Skin epidermis (tissue), 12 donors: ENCODE measurements around the gene SOX6.
"Not testable (repeated sequence)": the region's sequence is repeated elsewhere in the genome, so short reads cannot be mapped to it uniquely, and the experiment has no call there.

Source experiments
- H3K27ac ChIP-seq, 21 experiments: fragments of 200-600 bp; sonication (generic) in 11 of 21; one replicate each; pipeline ENCODE4 v1.5.0; 2020; ENCODE audit warnings: mild to moderate bottlenecking in 3 of 21, inconsistent platforms in 2 of 21, moderate library complexity in 2 of 21
- H3K4me3 ChIP-seq, 7 experiments: fragments of 200-600 bp; sonication (generic) in 2 of 7; one replicate each; pipeline ENCODE4 v1.5.0; 2020; ENCODE audit warnings: inconsistent platforms in 2 of 7, mild to moderate bottlenecking in 2 of 7, moderate library complexity in 1 of 7

The SOX6 gene

DNA sequence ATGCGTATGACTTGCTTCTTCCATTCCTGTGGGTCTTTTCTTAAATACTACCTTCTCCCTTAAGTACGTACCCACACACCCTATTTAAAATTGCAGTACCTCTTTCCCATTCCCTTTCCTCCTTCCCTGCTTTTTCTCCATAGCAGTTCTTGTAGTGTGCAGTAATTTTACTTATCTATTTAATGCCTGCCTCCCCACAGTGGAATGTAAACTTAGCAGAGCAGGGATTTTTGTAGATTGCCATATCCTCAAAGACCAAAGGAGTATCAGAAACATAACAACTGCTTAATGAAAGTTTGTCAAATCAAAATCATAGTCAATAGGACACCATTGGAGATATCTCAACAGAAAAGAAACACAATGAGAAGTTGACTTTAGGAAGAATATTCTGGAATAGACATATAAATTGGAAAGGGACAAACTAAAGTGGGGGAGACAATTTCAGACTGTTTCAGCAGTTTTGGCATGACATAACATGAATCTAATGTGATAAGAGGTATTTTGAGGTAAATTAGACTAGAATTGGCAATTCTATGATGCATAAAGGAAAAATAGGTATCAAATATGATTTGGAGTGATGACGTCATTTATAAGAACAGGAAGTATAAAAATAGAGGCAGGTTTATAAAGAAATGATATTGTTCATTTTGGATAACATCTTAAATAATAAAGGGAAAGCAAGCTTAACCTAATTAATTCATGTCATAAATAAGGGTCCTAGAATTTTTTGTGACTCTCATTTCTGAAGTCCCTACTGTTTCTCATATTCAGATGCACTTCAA lies 188.4 kb downstream of the SOX6 start:
- Histone ChIP-seq H3K27ac (no peak overlapping the region), H3K4me3 (no peak overlapping the region)

DNA sequence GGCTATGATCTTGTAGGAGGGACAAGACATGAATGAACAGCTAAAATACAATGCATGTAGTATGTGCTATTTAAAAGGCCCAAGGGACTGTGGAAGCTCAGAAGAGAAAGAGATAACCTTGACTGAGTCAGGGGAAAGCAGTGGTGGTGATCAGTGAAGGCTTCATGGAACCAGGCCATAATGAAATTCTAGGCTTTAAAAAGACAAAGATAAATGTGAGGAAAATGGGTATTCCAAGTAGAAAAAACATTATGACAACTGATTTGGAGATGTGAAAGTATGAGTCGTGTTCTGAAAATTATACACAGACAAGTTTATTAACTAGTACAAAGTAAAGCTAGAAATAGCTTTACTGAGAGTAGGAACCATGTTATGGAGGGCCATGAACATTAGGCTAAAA lies 189.8 kb downstream of the SOX6 start:
- Histone ChIP-seq H3K27ac (no peak overlapping the region), H3K4me3 (no peak overlapping the region)

DNA sequence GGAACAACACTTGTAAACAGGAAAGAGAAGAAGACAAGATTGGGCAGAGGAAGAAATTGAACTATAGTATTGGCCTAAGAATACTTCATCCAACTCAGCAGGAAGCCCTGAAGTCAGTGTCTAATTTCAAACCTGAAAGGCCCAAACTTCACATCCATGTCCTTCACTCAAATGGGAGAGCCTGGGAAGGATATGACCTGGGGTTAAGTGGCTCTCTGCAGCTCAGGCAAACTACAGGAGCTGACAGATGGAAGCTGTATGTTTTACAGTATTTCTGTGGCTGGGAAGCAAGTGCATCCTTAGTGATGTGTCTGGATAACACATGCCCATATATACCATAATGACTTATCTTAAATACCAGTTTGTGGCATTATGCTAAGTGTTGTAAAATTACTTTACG lies 196.2 kb downstream of the SOX6 start:
- no peak overlapping the region for H3K4me3 ChIP-seq
- H3K27ac ChIP-seq = no peak overlapping the region

DNA sequence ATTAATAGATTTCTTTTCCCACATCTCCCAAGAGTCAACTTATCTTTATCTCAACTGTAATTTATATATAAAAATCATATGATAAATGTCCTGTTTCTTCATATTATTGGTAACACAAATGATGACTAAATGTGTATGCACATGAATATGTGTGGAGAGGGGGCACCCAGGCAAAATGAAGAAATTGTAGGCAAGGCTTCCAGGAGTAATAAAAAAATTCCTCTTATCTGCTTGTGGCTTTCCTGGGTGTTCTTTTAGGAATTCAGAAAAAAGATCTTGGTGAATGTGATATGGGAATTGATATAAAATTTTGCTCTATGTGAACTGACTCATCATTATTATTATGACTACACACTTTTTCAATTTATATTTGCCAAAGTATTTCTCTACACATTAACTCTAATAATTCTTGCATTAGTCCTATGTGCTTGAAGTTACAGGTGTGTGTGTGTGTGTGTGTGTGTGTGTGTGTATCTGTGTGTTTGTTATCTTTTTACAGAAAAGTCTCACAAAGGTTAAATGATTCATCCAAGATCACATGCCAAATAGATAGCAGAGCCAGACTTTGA lies 197.8 kb downstream of the SOX6 start:
- Histone ChIP-seq H3K27ac (no peak overlapping the region), H3K4me3 (no peak overlapping the region)

DNA sequence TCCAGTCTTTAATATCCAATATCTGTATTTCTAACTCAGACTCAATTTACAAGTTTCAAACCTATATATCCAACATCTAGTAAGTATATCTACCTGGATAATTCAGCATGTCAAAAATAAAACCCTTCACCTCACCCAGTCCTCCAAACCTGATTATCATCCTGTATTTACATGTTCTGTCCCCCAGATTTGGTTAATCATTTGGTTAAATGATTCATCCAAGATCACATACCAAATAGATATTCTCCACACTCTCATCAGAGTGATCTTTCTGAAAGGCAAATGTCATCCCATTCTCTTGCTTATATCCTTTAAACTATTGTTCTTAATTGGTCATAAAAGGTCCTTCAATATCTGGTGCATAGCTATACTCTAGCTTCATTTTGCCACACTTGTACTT lies 199.0 kb downstream of the SOX6 start:
- no peak overlapping the region for H3K4me3 ChIP-seq
- H3K27ac ChIP-seq = no peak overlapping the region

DNA sequence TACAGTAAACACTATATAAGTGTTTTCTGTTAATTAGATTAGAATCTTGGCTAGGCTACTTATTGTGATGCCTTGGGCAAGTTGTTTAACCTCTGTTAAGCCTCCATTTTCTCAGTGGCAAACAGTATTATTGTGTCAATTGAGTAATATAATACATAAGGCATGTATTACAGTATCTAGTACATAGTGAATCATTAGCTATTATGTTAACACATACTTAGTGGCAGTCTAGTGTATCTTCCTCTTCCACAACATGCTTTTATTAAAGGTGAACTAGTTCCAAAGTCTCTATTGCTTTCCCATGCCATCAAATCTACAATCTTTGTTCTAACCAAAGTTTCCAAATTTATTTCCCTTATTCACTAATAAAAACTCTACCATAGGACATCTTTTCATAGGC lies 200.9 kb downstream of the SOX6 start:
- Histone ChIP-seq H3K4me3 (no peak overlapping the region), H3K27ac (no peak overlapping the region)

DNA sequence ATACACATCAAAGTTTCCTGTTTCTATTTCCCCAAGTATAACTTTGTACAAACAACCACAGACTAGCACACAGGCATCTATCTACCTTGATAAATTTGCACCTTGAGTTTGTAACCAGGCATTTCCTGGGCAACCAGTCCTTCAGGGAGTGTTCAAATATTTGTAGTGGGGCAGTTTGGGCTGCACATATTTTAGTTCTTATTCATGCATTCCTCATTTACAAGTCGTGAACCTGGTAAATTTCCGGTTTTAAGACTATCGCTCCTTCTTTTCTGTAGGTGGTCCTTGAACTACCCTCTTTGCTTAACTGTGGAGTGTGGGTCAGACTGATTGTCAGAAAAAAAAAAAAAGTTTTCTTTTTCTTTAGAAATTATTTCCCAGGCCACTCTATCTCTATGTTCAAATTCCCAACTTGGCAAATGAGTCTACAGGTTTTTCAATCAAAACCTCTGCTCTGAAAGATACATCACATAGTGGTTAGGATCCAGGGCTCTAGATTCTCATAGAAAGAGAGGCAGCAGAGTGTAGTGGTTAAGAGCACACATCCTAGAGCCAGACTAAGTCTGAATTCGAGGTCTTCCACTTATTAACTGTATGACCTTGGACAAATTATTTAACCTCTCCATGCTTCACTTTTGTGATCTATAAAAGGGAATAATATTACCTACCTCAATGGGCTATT lies 201.5 kb downstream of the SOX6 start:
- H3K27ac ChIP-seq = no peak overlapping the region

DNA sequence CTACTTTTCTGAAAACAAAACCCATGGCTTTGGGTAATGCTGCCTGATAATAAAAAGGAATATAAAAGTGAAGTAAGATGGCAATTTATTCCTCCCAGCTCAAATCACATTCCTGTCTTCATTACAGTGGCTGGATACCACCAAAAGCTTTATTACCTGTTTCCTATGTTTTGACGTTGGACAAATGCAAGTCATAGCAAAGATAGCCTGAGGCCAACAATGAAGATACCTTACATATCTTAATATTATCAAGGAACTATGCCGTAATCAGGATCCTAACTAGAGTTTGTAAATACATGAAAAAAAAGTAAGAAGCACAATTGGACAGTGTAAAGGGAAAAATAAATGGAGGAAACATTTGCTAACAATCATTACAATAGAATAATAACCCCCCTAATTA lies 202.4 kb downstream of the SOX6 start:
- Histone ChIP-seq H3K4me3 (no peak overlapping the region), H3K27ac (no peak overlapping the region)

More for the DNA sequence above, 201.5 kb downstream of the SOX6 start:
- no peak overlapping the region for H3K4me3 ChIP-seq

DNA sequence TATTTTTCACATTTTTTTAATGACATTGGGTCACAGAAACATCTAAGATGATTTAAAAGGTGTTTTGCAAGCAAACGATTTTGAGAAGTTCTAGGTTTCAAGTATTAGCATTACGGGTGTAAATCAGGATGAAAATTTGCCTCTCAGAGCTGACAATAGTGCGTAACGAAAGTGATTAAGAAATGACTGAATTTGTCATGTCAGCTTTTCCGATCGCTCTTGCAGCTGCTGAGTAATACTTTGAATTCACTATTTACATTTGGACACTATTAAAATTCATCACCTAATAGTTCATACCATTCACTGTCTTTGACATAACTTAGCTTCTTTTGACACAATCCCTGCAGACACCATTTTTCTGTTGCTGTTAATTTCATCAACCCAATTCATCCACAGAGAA lies 205.2 kb downstream of the SOX6 start:
- Histone ChIP-seq H3K27ac (no peak overlapping the region), H3K4me3 (no peak overlapping the region)

DNA sequence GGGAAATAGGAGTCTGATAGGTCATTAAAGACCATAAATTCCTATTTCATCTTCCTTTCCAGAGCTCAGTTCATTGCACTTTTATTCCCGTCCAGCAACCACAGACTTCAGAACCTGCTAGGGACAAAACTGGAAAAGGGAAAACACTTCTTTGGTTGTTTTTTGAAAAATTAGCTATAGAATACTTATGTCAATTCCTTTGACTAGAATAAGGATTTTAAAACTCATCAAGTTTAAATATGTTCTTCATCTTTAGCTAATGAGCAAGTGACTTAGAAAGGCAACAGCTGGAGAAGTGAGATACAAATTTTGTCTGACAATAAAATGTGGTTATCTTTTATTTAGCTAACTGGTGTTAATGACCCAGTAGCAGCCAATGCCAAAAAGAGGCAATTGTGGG lies 206.9 kb downstream of the SOX6 start:
- Histone ChIP-seq H3K27ac (peak overlapping the region in 1 of 21 experiments; percentile 15), H3K4me3 (no peak overlapping the region)

DNA sequence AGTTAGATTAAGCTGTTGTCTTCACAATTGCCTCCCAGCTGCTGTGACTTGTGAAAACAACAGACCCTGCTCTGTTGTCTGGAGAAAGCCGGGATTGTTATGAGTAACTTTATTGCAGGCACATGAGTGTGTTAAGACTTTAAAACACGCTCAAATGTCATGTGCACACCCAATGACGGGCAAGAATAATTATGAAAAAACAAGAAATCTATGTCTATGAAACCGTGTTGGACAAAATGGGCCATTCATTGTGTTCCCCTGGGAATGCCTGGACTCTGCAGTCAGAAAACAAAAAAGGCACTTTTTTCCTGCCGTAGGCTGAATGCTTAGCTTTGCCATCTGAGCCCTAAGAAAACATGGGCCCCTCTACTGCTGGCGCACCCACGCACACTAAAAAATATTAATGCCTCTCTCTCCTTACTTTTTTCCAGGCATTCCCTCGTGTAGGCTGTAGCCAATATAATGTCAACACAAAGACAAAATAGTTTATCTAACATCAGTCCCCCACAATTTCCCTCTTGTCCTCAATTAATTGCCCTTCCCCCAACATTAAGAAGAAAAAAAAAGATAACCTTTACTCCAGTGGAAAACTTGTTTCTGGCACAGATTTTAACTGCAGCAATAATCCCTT lies 207.9 kb downstream of the SOX6 start:
- H3K27ac ChIP-seq = no peak overlapping the region
- no peak overlapping the region for H3K4me3 ChIP-seq

DNA sequence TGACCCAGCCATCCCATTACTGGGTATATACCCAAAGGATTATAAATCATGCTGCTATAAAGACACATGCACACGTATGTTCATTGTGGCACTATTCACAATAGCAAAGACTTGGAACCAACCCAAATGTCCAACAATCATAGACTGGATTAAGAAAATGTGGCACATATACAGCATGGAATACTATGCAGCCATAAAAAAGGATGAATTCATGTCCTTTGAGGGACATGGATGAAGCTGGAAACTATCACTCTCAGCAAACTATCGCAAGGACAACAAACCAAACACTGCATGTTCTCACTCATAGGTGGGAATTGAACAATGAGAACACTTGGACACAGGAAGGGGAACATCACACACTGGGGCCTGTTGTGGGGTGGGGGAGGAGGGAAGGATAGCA lies 209.4 kb downstream of the SOX6 start:
- not testable (repeated sequence) for H3K27ac ChIP-seq, H3K4me3 ChIP-seq

DNA sequence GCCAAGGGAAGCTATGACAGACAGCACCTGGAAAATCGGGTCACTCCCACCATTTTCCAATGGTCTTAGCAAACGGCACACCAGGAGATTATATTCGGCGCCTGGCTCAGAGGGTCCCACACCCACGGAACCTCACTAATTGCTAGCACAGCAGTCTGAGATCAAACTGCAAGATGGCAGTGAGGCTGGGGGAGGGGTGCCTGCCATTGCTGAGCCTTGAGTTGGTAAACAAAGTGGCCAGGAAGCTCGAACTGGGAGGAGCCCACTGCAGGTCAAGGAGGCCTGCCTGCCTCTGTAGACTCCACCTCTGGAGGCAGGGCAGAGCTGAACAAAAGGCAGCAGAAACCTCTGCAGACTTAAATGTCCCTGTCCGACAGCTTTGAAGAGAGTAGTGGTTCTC lies 214.7 kb downstream of the SOX6 start:
- H3K27ac ChIP-seq, H3K4me3 ChIP-seq: not testable (repeated sequence)

DNA sequence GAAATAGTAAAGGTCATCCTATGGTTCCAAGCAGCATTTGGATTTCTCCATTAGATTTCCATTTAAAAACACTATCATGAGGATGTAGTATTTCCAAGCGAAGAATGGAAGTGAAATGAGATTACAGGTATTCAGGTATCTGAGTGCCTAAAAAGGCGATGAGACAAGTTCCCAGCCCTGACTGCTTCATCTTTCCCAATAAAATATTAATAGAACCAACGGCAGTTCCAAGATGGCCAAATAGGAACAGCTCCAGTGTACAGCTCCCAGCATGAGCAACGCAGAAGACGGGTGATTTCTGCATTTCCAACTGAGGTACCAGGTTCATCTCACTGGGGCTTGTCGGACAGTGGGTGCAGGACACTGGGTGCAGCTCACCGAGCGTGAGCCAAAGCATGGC lies 215.2 kb downstream of the SOX6 start:
- not testable (repeated sequence) for H3K27ac ChIP-seq, H3K4me3 ChIP-seq

DNA sequence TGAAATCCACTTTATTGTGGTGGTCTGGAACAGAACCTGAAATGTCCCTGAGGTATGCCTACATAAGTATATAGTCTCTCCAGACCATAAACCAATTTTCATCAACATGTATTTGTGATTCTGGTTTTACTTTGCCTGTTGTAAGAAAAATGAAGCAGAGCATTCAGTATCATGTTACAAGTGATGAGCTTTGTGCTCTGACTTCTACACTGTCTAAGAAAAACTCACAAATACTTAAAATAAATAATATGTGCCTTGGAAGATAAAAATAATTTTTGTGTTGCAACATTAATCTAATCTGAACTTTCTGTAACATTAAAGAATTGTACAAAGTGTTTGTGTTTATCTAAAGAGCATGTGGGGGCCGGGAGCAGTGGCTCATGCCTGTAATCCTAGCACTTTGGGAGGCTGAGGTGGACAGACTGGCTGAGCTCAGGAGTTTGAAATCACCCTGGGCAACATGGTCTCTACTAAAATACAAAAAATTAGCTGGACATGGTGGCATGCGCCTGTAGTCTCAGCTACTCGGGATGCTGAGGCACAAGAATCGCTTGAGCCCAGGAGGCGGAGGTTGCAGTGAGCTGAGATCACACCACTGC lies 219.5 kb downstream of the SOX6 start:
- H3K4me3 ChIP-seq = no peak overlapping the region
- H3K27ac ChIP-seq = no peak overlapping the region

DNA sequence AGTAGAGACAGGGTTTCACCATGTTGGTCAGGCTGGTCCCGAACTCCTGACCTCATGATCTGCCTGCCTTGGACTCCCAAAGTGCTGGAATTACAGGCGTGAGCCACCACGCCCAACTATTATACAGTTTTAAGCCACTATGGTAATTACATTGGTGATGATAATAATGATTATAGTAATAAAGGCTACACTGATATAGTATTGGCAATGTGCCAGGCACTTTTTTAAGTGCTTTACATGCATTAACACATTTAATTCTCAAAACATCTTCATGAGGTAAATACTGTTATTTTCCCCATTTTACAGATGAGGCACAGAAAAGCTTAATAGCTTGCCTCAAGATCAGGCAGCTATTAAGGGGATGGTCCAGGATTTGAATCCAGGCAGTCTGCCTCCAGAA lies 222.5 kb downstream of the SOX6 start:
- no peak overlapping the region for H3K4me3 ChIP-seq
- no peak overlapping the region for H3K27ac ChIP-seq

DNA sequence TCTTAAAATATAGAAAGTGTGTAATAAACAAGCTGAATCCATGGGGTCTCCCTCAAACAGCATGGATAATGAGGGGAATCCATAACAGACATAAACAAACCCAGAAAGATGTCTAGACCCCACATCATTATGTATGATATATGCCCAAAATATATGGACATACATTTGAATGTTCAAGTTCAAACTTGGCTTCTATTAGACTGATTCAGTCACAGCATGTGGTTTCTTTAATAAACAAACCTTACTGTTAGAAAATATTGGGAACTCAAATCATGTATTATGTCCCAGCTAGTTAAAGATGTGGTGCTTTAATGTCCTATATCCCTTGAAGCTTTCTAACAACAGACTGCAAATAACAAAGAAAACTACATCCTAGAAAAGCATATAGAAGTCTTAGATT lies 228.6 kb downstream of the SOX6 start:
- no peak overlapping the region for H3K27ac ChIP-seq
- H3K4me3 ChIP-seq = no peak overlapping the region

DNA sequence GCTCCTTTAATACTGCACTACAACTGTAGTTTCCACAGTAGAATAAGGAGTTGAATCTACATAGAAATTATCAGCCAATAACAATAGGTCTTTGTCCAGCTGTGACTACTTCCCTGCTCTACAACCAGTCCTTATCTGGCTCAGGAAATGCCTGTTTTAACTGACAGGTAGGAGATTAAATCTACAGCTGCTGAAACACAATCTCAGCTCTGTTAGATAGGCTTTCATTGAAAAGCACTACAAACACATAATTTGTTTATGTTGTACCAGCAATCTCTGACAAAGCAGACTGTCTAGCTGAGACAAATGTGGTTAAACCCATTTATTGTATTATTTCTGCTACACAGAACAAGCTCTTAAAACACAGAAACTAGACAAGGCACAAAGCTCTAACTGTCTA lies 230.0 kb downstream of the SOX6 start:
- Histone ChIP-seq H3K4me3 (no peak overlapping the region), H3K27ac (no peak overlapping the region)

DNA sequence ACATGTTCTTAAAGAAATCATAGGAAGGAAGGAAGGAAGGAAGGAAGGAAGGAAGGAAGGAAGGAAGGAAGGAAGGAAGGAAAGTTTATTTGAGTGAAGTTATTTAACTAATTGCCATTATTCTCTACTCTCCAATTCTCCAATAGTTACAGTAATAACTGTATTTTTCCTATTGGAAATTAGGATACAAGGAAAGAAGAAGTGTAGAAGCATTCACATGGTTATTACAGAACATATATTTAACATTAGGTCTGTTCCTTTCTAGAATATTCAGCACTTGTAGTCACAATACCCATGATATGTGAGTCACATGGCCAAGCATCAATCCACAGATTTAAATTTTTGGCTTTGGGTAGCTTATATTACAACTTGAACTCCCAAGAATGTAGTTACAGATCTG lies 230.6 kb downstream of the SOX6 start:
- Histone ChIP-seq H3K4me3 (no peak overlapping the region), H3K27ac (no peak overlapping the region)

DNA sequence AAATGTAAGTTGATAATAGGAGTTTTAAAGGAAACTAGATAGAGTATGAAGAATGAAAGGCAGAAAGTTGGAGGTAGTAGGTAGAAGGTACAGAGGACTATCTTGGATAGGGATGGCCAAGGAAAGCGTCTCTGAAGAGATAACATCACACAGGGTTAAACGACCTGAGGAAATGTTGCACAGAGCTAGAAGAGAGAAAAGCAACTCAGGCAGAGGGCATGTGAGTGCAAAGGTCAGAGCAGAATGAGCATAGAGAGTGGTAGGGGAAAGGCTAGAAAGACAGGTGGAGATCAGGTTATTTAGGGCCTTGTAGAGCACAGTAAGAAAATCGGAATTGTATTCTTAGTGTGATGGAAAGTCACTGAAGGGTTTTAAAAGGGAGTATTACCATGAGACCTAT lies 232.0 kb downstream of the SOX6 start:
- no peak overlapping the region for H3K4me3 ChIP-seq
- H3K27ac ChIP-seq = no peak overlapping the region

DNA sequence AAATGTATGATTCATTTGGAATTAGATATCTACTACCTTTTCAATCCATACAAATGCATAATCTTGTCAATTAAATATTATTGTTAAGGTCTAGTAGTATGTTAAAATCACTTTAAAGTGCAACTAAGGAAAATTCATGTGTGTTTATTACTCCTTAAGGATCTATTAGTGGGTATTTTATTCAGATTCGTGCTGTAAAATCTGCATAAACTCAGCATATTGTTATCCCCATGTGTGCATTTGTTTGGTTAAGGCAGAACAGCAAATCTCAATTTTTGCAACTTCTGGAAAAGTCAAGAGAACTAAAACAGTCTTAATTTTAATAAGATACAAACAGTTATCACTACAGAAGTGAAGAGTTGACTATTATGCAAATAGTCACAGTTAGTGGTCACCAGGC lies 234.5 kb downstream of the SOX6 start:
- H3K27ac ChIP-seq = no peak overlapping the region

More for the DNA sequence above, 234.5 kb downstream of the SOX6 start:
- no peak overlapping the region for H3K4me3 ChIP-seq
